Measurements from ENCODE around the gene LRRC52. TPM values are rescaled to one million over a fixed set of nuclear protein-coding genes. Genes with fewer than 3 reads are reported as not detected.

LRRC52 gene
- total and polyA plus RNA-seq, 9 of the 15 experiments (the other 6 are each of a cell fraction or from before 2014, with no cell fraction given): not detected

- DNase-seq (ENCODE audit: extremely low read depth in 1 of 4, low spot score in 3 of 4): no peak
- H3K27ac ChIP-seq (ENCODE audit: extremely low read depth, low read depth, low read length): no peak overlapping the region
- no peaks in the 10 kb centered on the region for H4K20me1 ChIP-seq (replicated peaks; ENCODE audit: control insufficient read depth, insufficient read depth, low read length)
- no peak overlapping the region for H2AFZ ChIP-seq (ENCODE audit: low read depth, low read length)
- H3K4me3 ChIP-seq: no peak overlapping the region
- no peak overlapping the region for H3K9ac ChIP-seq (ENCODE audit: insufficient read depth in 1 of 2, low read depth in 2 of 2, low read length in 2 of 2)
- no peaks in the 10 kb centered on the region for H3K9me1 ChIP-seq (ENCODE audit: control insufficient read depth, insufficient read depth, low read length)
- in situ Hi-C loops (cut with MboI) (no loop called here), intact Hi-C loops (cut with micrococcal nuclease) (no loop called here)
- H3K36me3 ChIP-seq (ENCODE audit: control insufficient read depth, insufficient read depth, low read length): no peaks in the 10 kb centered on the region
- 0% methylated on average over 4 of the region's 4 CpGs for WGBS (ENCODE audit: insufficient coverage, low coverage, missing lambda C conversion rate)
- peaks cover 6 to 7% of the 10 kb centered on the region in 2 experiments for H3K27me3 ChIP-seq (ENCODE audit: control insufficient read depth in 2 of 2, insufficient read depth in 2 of 2, low read length in 2 of 2)
- no peak overlapping the region for H3K4me2 ChIP-seq (ENCODE audit: insufficient read depth, low read length)
- FAIRE-seq: no peak
- CTCF ChIA-PET (ENCODE audit: low intra/inter-chr PET ratio): no interaction called here
- POLR2A ChIA-PET: interaction anchor here (1.3 kb wide), 2 partner anchors 9 to 23 kb away, joined by 5 read pairs; no protein-coding TSS in a partner anchor
- no peaks in the 10 kb centered on the region for H3K4me1 ChIP-seq (replicated peaks in 1 of 2; ENCODE audit: control insufficient read depth in 2 of 2, insufficient read depth in 2 of 2, low read length in 2 of 2)
- BruUV-seq (replicated peaks): no TSS peak
- ATAC-seq: no peak
- TF ChIP-seq SIN3B (IDR thresholded peaks at IDR 0.05; ENCODE audit: low read depth) (no peak), ZNF133 (CRISPR knock-in tag; IDR thresholded peaks at IDR 0.05) (no peak), ID3 (CRISPR knock-in tag; IDR thresholded peaks at IDR 0.05) (no peak), ID3 (tag; IDR thresholded peaks at IDR 0.05) (no peak)
- H3K79me2 ChIP-seq (ENCODE audit: control insufficient read depth, insufficient read depth, low read length): no peaks in the 10 kb centered on the region
- H3K9me3 ChIP-seq (replicated peaks; ENCODE audit: control insufficient read depth, insufficient read depth, low read depth, low read length): no peaks in the 10 kb centered on the region
These were observed 10.5 kb upstream of the LRRC52 start for GRCh38 chr1:165533254-165533653.

GRCh38 chr1:165536016-165536415 lies 7.8 kb upstream of the LRRC52 start:
- WGBS (ENCODE audit: insufficient coverage, low coverage, missing lambda C conversion rate): 1% methylated on average over 3 of the region's 3 CpGs
- DNase-seq (ENCODE audit: extremely low read depth in 1 of 4, low spot score in 3 of 4) (no peak), FAIRE-seq (no peak), ATAC-seq (no peak)
- no peak overlapping the region for H3K4me2 ChIP-seq (ENCODE audit: insufficient read depth, low read length)
- no peak overlapping the region for H3K9ac ChIP-seq (ENCODE audit: insufficient read depth in 1 of 2, low read depth in 2 of 2, low read length in 2 of 2)
- H3K79me2 ChIP-seq (ENCODE audit: control insufficient read depth, insufficient read depth, low read length): no peaks in the 10 kb centered on the region
- ChIA-PET CTCF (ENCODE audit: low intra/inter-chr PET ratio) (no interaction called here), POLR2A (no interaction called here)
- peaks cover 6 to 13% of the 10 kb centered on the region in 2 experiments for H3K27me3 ChIP-seq (ENCODE audit: control insufficient read depth in 2 of 2, insufficient read depth in 2 of 2, low read length in 2 of 2)
- no peak overlapping the region for H2AFZ ChIP-seq (ENCODE audit: low read depth, low read length)
- no TSS peak for BruUV-seq (replicated peaks)
- H3K9me3 ChIP-seq (replicated peaks; ENCODE audit: control insufficient read depth, insufficient read depth, low read depth, low read length): no peaks in the 10 kb centered on the region
- intact Hi-C loops (cut with micrococcal nuclease) (no loop called here), in situ Hi-C loops (cut with MboI) (no loop called here)
- H4K20me1 ChIP-seq (replicated peaks; ENCODE audit: control insufficient read depth, insufficient read depth, low read length): no peaks in the 10 kb centered on the region
- H3K27ac ChIP-seq (ENCODE audit: extremely low read depth, low read depth, low read length): no peak overlapping the region
- no peaks in the 10 kb centered on the region for H3K4me1 ChIP-seq (replicated peaks in 1 of 2; ENCODE audit: control insufficient read depth in 2 of 2, insufficient read depth in 2 of 2, low read length in 2 of 2)
- no peaks in the 10 kb centered on the region for H3K36me3 ChIP-seq (ENCODE audit: control insufficient read depth, insufficient read depth, low read length)
- H3K9me1 ChIP-seq (ENCODE audit: control insufficient read depth, insufficient read depth, low read length): no peaks in the 10 kb centered on the region
- no peak overlapping the region for H3K4me3 ChIP-seq
- TF ChIP-seq SMC3 (conservative IDR thresholded peaks at IDR 0.05; ENCODE audit: insufficient read depth, low read depth, low read length) (no peak), ZNF830 (CRISPR knock-in tag; IDR thresholded peaks at IDR 0.05) (no peak), SRF (CRISPR knock-in tag; IDR thresholded peaks at IDR 0.05) (no peak), ZNF12 (CRISPR knock-in tag; IDR thresholded peaks at IDR 0.05) (no peak), ZNF75A (CRISPR knock-in tag; IDR thresholded peaks at IDR 0.05) (no peak), ZNF586 (CRISPR knock-in tag; conservative IDR thresholded peaks at IDR 0.05) (no peak), HCFC1 (IDR thresholded peaks at IDR 0.05; ENCODE audit: low read depth, low read length) (no peak), E2F1 (CRISPR knock-in tag; IDR thresholded peaks at IDR 0.05) (no peak), HBP1 (CRISPR knock-in tag; IDR thresholded peaks at IDR 0.05) (no peak), TEAD2 (tag; IDR thresholded peaks at IDR 0.05) (no peak), EWSR1 (IDR thresholded peaks at IDR 0.05; ENCODE audit: borderline replicate concordance, low read depth, partially characterized antibody) (no peak)
